Lung (tissue), 12 donors: ENCODE measurements around the gene TNFRSF18. TPM values are rescaled to one million over a fixed set of nuclear protein-coding genes. Genes with fewer than 3 reads are reported as not detected.
"Not testable (repeated sequence)": the region's sequence is repeated elsewhere in the genome, so short reads cannot be mapped to it uniquely, and the experiment has no call there.

Source experiments
- ATAC-seq: fragments of 200-7000 bp; cut with Tn5 transposase; one replicate; pipeline ENCODE4 v1.9.1; 2020; ENCODE audit warnings: moderate number of reproducible peaks; ENCODE audit not compliant: insufficient read depth, low FRiP score
- DNase-seq, 3 donors: peaks; one replicate each; pipeline ENCODE4 v3.0.0-alpha.2; 2013 to 2017
- H3K27ac ChIP-seq, 2 donors: one replicate each; pipeline ENCODE4 v1.5.1; 2013; ENCODE audit warnings: mild to moderate bottlenecking in 2 of 2, moderate library complexity in 2 of 2, control low read depth in 1 of 2, inconsistent platforms in 1 of 2, low read depth in 1 of 2, low read length in 1 of 2
- H3K27me3 ChIP-seq, 3 donors: one replicate each; pipeline ENCODE4 v1.5.1; 2013; ENCODE audit warnings: low read length in 2 of 3; ENCODE audit not compliant: control insufficient read depth in 3 of 3, insufficient read depth in 3 of 3
- H3K36me3 ChIP-seq, 4 donors: one replicate each; pipeline ENCODE4 v1.5.1; 2013; ENCODE audit warnings: low read length in 4 of 4, mild to moderate bottlenecking in 1 of 4, moderate library complexity in 1 of 4; ENCODE audit not compliant: control insufficient read depth in 4 of 4, insufficient read depth in 4 of 4
- H3K4me1 ChIP-seq, 5 donors: one replicate each; pipeline ENCODE4 v1.5.1; 2013; ENCODE audit warnings: low read length in 5 of 5, mild to moderate bottlenecking in 2 of 5, moderate library complexity in 1 of 5; ENCODE audit not compliant: control insufficient read depth in 5 of 5, insufficient read depth in 5 of 5
- H3K4me3 ChIP-seq: one replicate; pipeline ENCODE4 v1.5.1; 2013; ENCODE audit warnings: mild to moderate bottlenecking, control low read depth, moderate library complexity
- H3K9ac ChIP-seq, 2 donors: one replicate each; pipeline ENCODE4 v1.5.1; 2013; ENCODE audit warnings: low read length in 2 of 2, control low read depth in 1 of 2; ENCODE audit not compliant: insufficient read depth in 1 of 2
- H3K9me3 ChIP-seq, 4 donors: one replicate each; pipeline ENCODE4 v1.5.1; 2013; ENCODE audit warnings: low read length in 3 of 4, mild to moderate bottlenecking in 1 of 4, moderate library complexity in 1 of 4; ENCODE audit not compliant: control insufficient read depth in 4 of 4, insufficient read depth in 3 of 4
- CTCF ChIP-seq: IDR thresholded peaks from 2 replicates; pipeline ENCODE4 v1.5.1; 2012; ENCODE audit warnings: mild to moderate bottlenecking; ENCODE audit errors: control extremely low read depth, extremely low read depth
- WGBS, 2 donors: extraction: QIAGEN DNeasy Blood & Tissue Kit; methylation state at CpG; one replicate each; pipeline ENCODE4 v1.1.7; 2013; 5-methylcytosine and 5-hydroxymethylcytosine counted together
- polyA plus RNA-seq, 2 donors: library from polyadenylated mRNA; stranded (reverse); fragments of 200-250 nt; gene quantifications; one replicate each; pipeline ENCODE4 v1.2.1, GENCODE V29; 2013
- total RNA-seq, 2 donors: library from RNA; depleted of rRNA in 1 of 2; stranded (reverse); fragments of >200 nt in 1 of 2; gene quantifications; one replicate each; pipeline ENCODE4 v1.2.1, GENCODE V29; 2014 to 2021
- donor health status: control.
- donor health status: control.
- donor health status: Bipolar disorder and iron deficiency.
- donor health status: healthy.
- donor health status: DM: yes; HTN: yes; CAD: no.

TNFRSF18 gene
- total and polyA plus RNA-seq, 4 donors, result 1.8 to 4.0 (median 2.4) TPM

GRCh38 chr1:1197551-1198422 lies 8.6 kb downstream of the TNFRSF18 start:
- DNase-seq (no peak), ATAC-seq (no peak)
- peaks cover 0 to 6% (median 0%) of the 10 kb centered on the region in 3 donors for H3K27me3 ChIP-seq
- 93 to 94% methylated on average over 43 to 48 of the region's 48 CpGs for WGBS, 2 donors
- peaks cover 0 to 4% (median 0%) of the 10 kb centered on the region in 4 donors for H3K9me3 ChIP-seq
- H3K4me1 ChIP-seq, result no peaks in the 10 kb centered on the region
- H3K36me3 ChIP-seq, result no peaks in the 10 kb centered on the region
- no peak overlapping the region for H3K4me3 ChIP-seq
- H3K27ac ChIP-seq, result no peak overlapping the region
- no peak for TF ChIP-seq CTCF
- no peak overlapping the region for H3K9ac ChIP-seq

- DNase-seq (peak in 1 of 3 donors; percentile 7), ATAC-seq (no peak)
- H3K9ac ChIP-seq, result no peak overlapping the region
- no peak overlapping the region for H3K4me3 ChIP-seq
- H3K4me1 ChIP-seq, result no peaks in the 10 kb centered on the region
- no peaks in the 10 kb centered on the region for H3K36me3 ChIP-seq
- 91 to 92% methylated on average over 8 of the region's 8 CpGs for WGBS, 2 donors
- H3K27me3 ChIP-seq, result peaks cover 0 to 5% (median 0%) of the 10 kb centered on the region in 3 donors
- TF ChIP-seq CTCF, result no peak
- peaks cover 0 to 4% (median 0%) of the 10 kb centered on the region in 4 donors for H3K9me3 ChIP-seq
- no peak overlapping the region for H3K27ac ChIP-seq
Measured at GRCh38 chr1:1197188-1197500, 9.2 kb downstream of the TNFRSF18 start.

- Histone ChIP-seq H3K36me3 (no peaks in the 10 kb centered on the region), H3K9me3 (peaks cover 0 to 4% (median 0%) of the 10 kb centered on the region in 4 donors), H3K4me1 (no peaks in the 10 kb centered on the region), H3K4me3 (no peak overlapping the region), H3K9ac (no peak overlapping the region), H3K27ac (no peak overlapping the region), H3K27me3 (peaks cover 0 to 5% (median 0%) of the 10 kb centered on the region in 3 donors)
- TF ChIP-seq CTCF, result no peak
- ATAC-seq, result no peak
- 87 to 89% methylated on average over 12 to 13 of the region's 13 CpGs for WGBS, 2 donors
- DNase-seq, result peak in 1 of 3 donors; percentile 12
Measured at GRCh38 chr1:1196431-1197187, 9.8 kb downstream of the TNFRSF18 start.

DNA sequence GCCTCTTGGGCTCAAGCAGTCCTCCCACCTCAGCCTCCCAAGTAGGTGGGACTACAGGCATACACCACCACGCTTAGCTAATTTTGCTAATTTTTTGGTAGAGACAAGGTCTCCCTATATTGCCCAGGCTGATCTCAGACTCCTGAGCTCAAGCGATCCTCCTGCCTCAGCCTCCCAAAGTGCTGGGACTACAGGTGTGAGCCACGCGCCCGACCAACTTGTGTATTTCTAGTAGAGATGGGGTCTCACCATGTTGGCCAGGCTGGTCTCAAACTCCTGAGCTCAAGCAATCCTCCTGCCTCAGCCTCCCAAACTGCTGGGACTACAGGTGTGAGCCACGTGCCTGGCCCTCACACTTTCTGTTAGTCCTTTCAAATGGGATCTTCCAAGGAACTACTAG lies 10.7 kb downstream of the TNFRSF18 start:
- 97 to 98% methylated on average over 6 of the region's 6 CpGs for WGBS, 2 donors
- H3K9ac ChIP-seq, H3K36me3 ChIP-seq, H3K4me1 ChIP-seq, H3K27ac ChIP-seq, ATAC-seq, H3K4me3 ChIP-seq, DNase-seq, H3K27me3 ChIP-seq, H3K9me3 ChIP-seq: not testable (repeated sequence)
